ENCODE data around the gene JPH2.

GRCh38 chr20:44219170-44219730 is 32.3 kb upstream of the JPH2 start:
- TF ChIP-seq POLR2AphosphoS5 (IDR thresholded peaks at IDR 0.05) (no peak), CTCF (IDR thresholded peaks at IDR 0.05) (no peak), POLR2A (IDR thresholded peaks at IDR 0.05) (no peak)
